ENCODE measurements around the gene CA10. TPM values are rescaled to one million over a fixed set of nuclear protein-coding genes. Genes with fewer than 3 reads are reported as not detected.

Gene CA10
- total and polyA plus RNA-seq, 2 experiments from 2014 or later = not detected

GRCh38 chr17:51908841-51909537, 249.5 kb downstream of the CA10 start:
- WGBS, 2 experiments (ENCODE audit: low coverage in 1 of 2, low lambda C conversion rate in 2 of 2, missing lambda C conversion rate in 2 of 2) = 5 to 10% methylated on average over 7 of the region's 7 CpGs
- no peak overlapping the region for H3K27ac ChIP-seq
- no peaks in the 10 kb centered on the region for H3F3A ChIP-seq (ENCODE audit: insufficient read depth)
- H4K20me1 ChIP-seq (ENCODE audit: insufficient read depth) = no peaks in the 10 kb centered on the region
- no peaks in the 10 kb centered on the region for H3K27me3 ChIP-seq (replicated peaks; ENCODE audit: insufficient read depth)
- no peak overlapping the region for H3K4me2 ChIP-seq (ENCODE audit: unreplicated experiment)
- H3K36me3 ChIP-seq (ENCODE audit: low read depth) = no peaks in the 10 kb centered on the region
- in situ Hi-C loops (cut with MboI) = no loop called here
- no peak for TF ChIP-seq EZH2phosphoT487 (IDR thresholded peaks at IDR 0.05; ENCODE audit: insufficient read depth, low read depth)
- no peak for TF ChIP-seq EZH2 (IDR thresholded peaks at IDR 0.05; ENCODE audit: insufficient read depth, poor library complexity, severe bottlenecking)
- no peak overlapping the region for H3K9ac ChIP-seq
- H3K79me2 ChIP-seq (ENCODE audit: insufficient read depth) = no peaks in the 10 kb centered on the region
- no peaks in the 10 kb centered on the region for H3K4me1 ChIP-seq (ENCODE audit: insufficient read depth)
- H3K9me3 ChIP-seq (ENCODE audit: low read depth) = no peaks in the 10 kb centered on the region
- no peak overlapping the region for H2AFZ ChIP-seq
- no peak overlapping the region for H3K4me3 ChIP-seq
- DNase-seq = no peak
- H3K9me2 ChIP-seq (ENCODE audit: insufficient read depth) = no peaks in the 10 kb centered on the region

- Histone ChIP-seq H3K27ac (no peak overlapping the region), H4K20me1 (ENCODE audit: insufficient read depth) (no peaks in the 10 kb centered on the region), H3K9me3 (ENCODE audit: low read depth) (no peaks in the 10 kb centered on the region), H2AFZ (no peak overlapping the region), H3K4me1 (ENCODE audit: insufficient read depth) (no peaks in the 10 kb centered on the region), H3K4me2 (ENCODE audit: unreplicated experiment) (no peak overlapping the region), H3K36me3 (ENCODE audit: low read depth) (no peaks in the 10 kb centered on the region), H3K9me2 (ENCODE audit: insufficient read depth) (no peaks in the 10 kb centered on the region), H3K9ac (no peak overlapping the region), H3K4me3 (no peak overlapping the region), H3K79me2 (ENCODE audit: insufficient read depth) (no peaks in the 10 kb centered on the region), H3K27me3 (replicated peaks; ENCODE audit: insufficient read depth) (no peaks in the 10 kb centered on the region), H3F3A (ENCODE audit: insufficient read depth) (no peaks in the 10 kb centered on the region)
- WGBS, 2 experiments (ENCODE audit: low coverage in 1 of 2, low lambda C conversion rate in 2 of 2, missing lambda C conversion rate in 2 of 2) = 6 to 12% methylated on average over 2 of the region's 2 CpGs
- no peak for DNase-seq
- TF ChIP-seq EZH2phosphoT487 (IDR thresholded peaks at IDR 0.05; ENCODE audit: insufficient read depth, low read depth) (no peak), EZH2 (IDR thresholded peaks at IDR 0.05; ENCODE audit: insufficient read depth, poor library complexity, severe bottlenecking) (no peak)
- in situ Hi-C loops (cut with MboI) = no loop called here
These were observed 251.5 kb downstream of the CA10 start for GRCh38 chr17:51907041-51907440.

GRCh38 chr17:51904379-51904778, 254.1 kb downstream of the CA10 start:
- Histone ChIP-seq H3K4me3 (no peak overlapping the region), H3K9me2 (ENCODE audit: insufficient read depth) (no peaks in the 10 kb centered on the region), H3K79me2 (ENCODE audit: insufficient read depth) (no peaks in the 10 kb centered on the region), H3K27ac (no peak overlapping the region), H3K4me1 (ENCODE audit: insufficient read depth) (no peaks in the 10 kb centered on the region), H3K4me2 (ENCODE audit: unreplicated experiment) (no peak overlapping the region), H3K9me3 (ENCODE audit: low read depth) (no peaks in the 10 kb centered on the region), H3F3A (ENCODE audit: insufficient read depth) (no peaks in the 10 kb centered on the region), H3K36me3 (ENCODE audit: low read depth) (no peaks in the 10 kb centered on the region), H4K20me1 (ENCODE audit: insufficient read depth) (no peaks in the 10 kb centered on the region), H3K27me3 (replicated peaks; ENCODE audit: insufficient read depth) (no peaks in the 10 kb centered on the region), H2AFZ (no peak overlapping the region), H3K9ac (no peak overlapping the region)
- WGBS, 2 experiments (ENCODE audit: low coverage in 1 of 2, low lambda C conversion rate in 2 of 2, missing lambda C conversion rate in 2 of 2) = 26 to 27% methylated on average over 3 of the region's 3 CpGs
- DNase-seq = no peak
- no peak for TF ChIP-seq EZH2 (IDR thresholded peaks at IDR 0.05; ENCODE audit: insufficient read depth, poor library complexity, severe bottlenecking)
- TF ChIP-seq EZH2phosphoT487 (IDR thresholded peaks at IDR 0.05; ENCODE audit: insufficient read depth, low read depth) = no peak
- in situ Hi-C loops (cut with MboI) = no loop called here

- TF ChIP-seq EZH2 (IDR thresholded peaks at IDR 0.05; ENCODE audit: insufficient read depth, poor library complexity, severe bottlenecking) = no peak
- no peak for TF ChIP-seq EZH2phosphoT487 (IDR thresholded peaks at IDR 0.05; ENCODE audit: insufficient read depth, low read depth)
- Histone ChIP-seq H3K9me2 (ENCODE audit: insufficient read depth) (no peaks in the 10 kb centered on the region), H3K27ac (no peak overlapping the region), H3F3A (ENCODE audit: insufficient read depth) (no peaks in the 10 kb centered on the region), H3K9me3 (ENCODE audit: low read depth) (no peaks in the 10 kb centered on the region), H3K4me1 (ENCODE audit: insufficient read depth) (no peaks in the 10 kb centered on the region), H3K36me3 (ENCODE audit: low read depth) (no peaks in the 10 kb centered on the region), H3K4me2 (ENCODE audit: unreplicated experiment) (no peak overlapping the region), H2AFZ (no peak overlapping the region), H3K79me2 (ENCODE audit: insufficient read depth) (no peaks in the 10 kb centered on the region), H3K9ac (no peak overlapping the region), H4K20me1 (ENCODE audit: insufficient read depth) (no peaks in the 10 kb centered on the region), H3K4me3 (no peak overlapping the region), H3K27me3 (replicated peaks; ENCODE audit: insufficient read depth) (no peaks in the 10 kb centered on the region)
- in situ Hi-C loops (cut with MboI) = no loop called here
- DNase-seq = no peak
- WGBS, 2 experiments (ENCODE audit: low coverage in 1 of 2, low lambda C conversion rate in 2 of 2, missing lambda C conversion rate in 2 of 2) = 0 to 7% methylated on average over 1 of the region's 1 CpG
These were observed 257.3 kb downstream of the CA10 start for GRCh38 chr17:51901242-51901641.
